Astrocyte (in vitro differentiated cells and primary cell): ENCODE results near the gene LRRN1. TPM values are rescaled to one million over a fixed set of nuclear protein-coding genes. Genes with fewer than 3 reads are reported as not detected.
A peak's percentile ranks its signal among the peaks of the same experiment; 100 is the strongest.

ENCODE experiments used
- DNase-seq: peaks from one replicate; pipeline ENCODE4 v3.0.0-alpha.2; 2010; ENCODE audit warnings: low read depth
- FAIRE-seq: peaks from 2 replicates; lab custom pipeline; 2011; peaks lifted over from hg19 to GRCh38; lab: Jason Lieb, UNC
- H2AFZ ChIP-seq: 2 replicates; pipeline ENCODE4 v1.6.0; 2012; ENCODE audit warnings: low read depth, low read length, inconsistent platforms
- H3K27ac ChIP-seq: 2 replicates; pipeline ENCODE4 v1.5.1; 2011; ENCODE audit warnings: low read depth, low read length, inconsistent platforms
- H3K27me3 ChIP-seq: 2 replicates; pipeline ENCODE4 v1.6.0; 2011; ENCODE audit warnings: low read length, inconsistent platforms; ENCODE audit not compliant: insufficient read depth
- H3K36me3 ChIP-seq: 2 replicates; pipeline ENCODE4 v1.5.1; 2011; ENCODE audit warnings: low read length, inconsistent platforms; ENCODE audit not compliant: insufficient read depth
- H3K4me1 ChIP-seq: 2 replicates; pipeline ENCODE4 v1.5.1; 2011; ENCODE audit warnings: low read length, inconsistent platforms; ENCODE audit not compliant: insufficient read depth
- H3K4me2 ChIP-seq: 2 replicates; pipeline ENCODE4 v1.6.0; 2012; ENCODE audit warnings: low read length, inconsistent platforms
- H3K4me3 ChIP-seq: 2 replicates; pipeline ENCODE4 v1.5.1; 2011; ENCODE audit warnings: low read depth, mild to moderate bottlenecking, low read length, inconsistent platforms; ENCODE audit not compliant: insufficient read depth
- H3K79me2 ChIP-seq: 2 replicates; pipeline ENCODE4 v1.6.0; 2012; ENCODE audit warnings: mild to moderate bottlenecking, low read length, inconsistent platforms; ENCODE audit not compliant: insufficient read depth
- H3K9ac ChIP-seq: 2 replicates; pipeline ENCODE4 v1.6.0; 2012; ENCODE audit warnings: mild to moderate bottlenecking, low read length, inconsistent platforms
- H3K9me3 ChIP-seq: 2 replicates; pipeline ENCODE4 v1.5.1; 2012; ENCODE audit warnings: low read depth, mild to moderate bottlenecking, low read length, inconsistent platforms; ENCODE audit not compliant: insufficient read depth
- H4K20me1 ChIP-seq: 2 replicates; pipeline ENCODE4 v1.6.0; 2012; ENCODE audit warnings: low read length, inconsistent platforms; ENCODE audit not compliant: insufficient read depth
- H3K27ac Mint-ChIP-seq: one replicate; pipeline ENCODE4 v1.8.0; 2021; ENCODE audit warnings: mild to moderate bottlenecking, mixed read lengths; ENCODE audit not compliant: unreplicated experiment
- H3K27me3 Mint-ChIP-seq: one replicate; pipeline ENCODE4 v1.8.0; 2021; ENCODE audit warnings: low read depth, mixed read lengths; ENCODE audit not compliant: unreplicated experiment
- H3K36me3 Mint-ChIP-seq: one replicate; pipeline ENCODE4 v1.8.0; 2021; ENCODE audit warnings: low read depth, mixed read lengths; ENCODE audit not compliant: unreplicated experiment
- H3K4me1 Mint-ChIP-seq: one replicate; pipeline ENCODE4 v1.8.0; 2021; ENCODE audit warnings: low read depth, mixed read lengths; ENCODE audit not compliant: unreplicated experiment
- H3K4me3 Mint-ChIP-seq: one replicate; pipeline ENCODE4 v1.8.0; 2021; ENCODE audit warnings: mild to moderate bottlenecking, moderate library complexity, mixed read lengths; ENCODE audit not compliant: unreplicated experiment
- H3K9me3 Mint-ChIP-seq: one replicate; pipeline ENCODE4 v1.8.0; 2021; ENCODE audit warnings: mild to moderate bottlenecking, mixed read lengths; ENCODE audit not compliant: unreplicated experiment
- EZH2 ChIP-seq: IDR thresholded peaks from 2 replicates; pipeline ENCODE4 v1.6.1; 2012; ENCODE audit warnings: mild to moderate bottlenecking, low read length, inconsistent platforms; ENCODE audit not compliant: insufficient read depth
- total RNA-seq: library from RNA; stranded (reverse); gene quantifications from 2 replicates; pipeline ENCODE4 v1.2.1, GENCODE V29; 2021
- TF ChIP-seq, protein P1 (sequence below): IDR thresholded peaks from 2 replicates; pipeline ENCODE4 v1.5.1; 2011; ENCODE audit warnings: low read depth, mild to moderate bottlenecking, inconsistent platforms, low read length, moderate library complexity; ENCODE audit not compliant: insufficient read depth

Gene LRRN1
- total RNA-seq, 1 donor from 2014 or later: 35.6 TPM

DNA sequence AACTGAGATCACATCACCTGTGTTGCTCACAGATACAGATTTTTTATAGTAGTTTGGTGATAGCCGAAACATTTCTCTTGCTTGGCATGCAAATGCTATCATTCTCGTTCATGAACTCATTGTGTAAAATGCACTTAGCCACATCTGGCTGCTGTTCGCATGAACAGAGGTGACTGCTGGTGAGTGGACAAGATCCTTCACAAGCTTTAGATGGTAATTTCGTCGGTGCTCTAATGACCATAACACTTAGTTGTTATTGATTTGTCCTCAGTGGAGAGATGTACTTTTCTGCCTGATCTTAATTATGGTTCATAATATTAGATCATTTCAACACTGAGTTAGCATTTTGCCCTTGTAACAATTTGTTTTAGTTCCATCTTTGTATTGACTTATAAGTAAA lies 13.8 kb downstream of the LRRN1 start:
- Histone ChIP-seq H3K27me3 (no peaks in the 10 kb centered on the region), H3K27ac (no peak overlapping the region), H3K36me3 (no peaks in the 10 kb centered on the region), H2AFZ (no peak overlapping the region), H3K4me3 (no peak overlapping the region), H3K4me2 (no peak overlapping the region), H3K9me3 (no peaks in the 10 kb centered on the region), H4K20me1 (no peaks in the 10 kb centered on the region), H3K9ac (no peak overlapping the region), H3K79me2 (peaks cover 2% of the 10 kb centered on the region), H3K4me1 (no peaks in the 10 kb centered on the region)
- Mint-ChIP-seq H3K27me3 (no peaks in the 10 kb centered on the region), H3K27ac (no peak overlapping the region), H3K9me3 (no peaks in the 10 kb centered on the region), H3K4me3 (no peak overlapping the region), H3K36me3 (no peaks in the 10 kb centered on the region), H3K4me1 (peaks cover 5% of the 10 kb centered on the region)
- TF ChIP-seq, protein P1, sequence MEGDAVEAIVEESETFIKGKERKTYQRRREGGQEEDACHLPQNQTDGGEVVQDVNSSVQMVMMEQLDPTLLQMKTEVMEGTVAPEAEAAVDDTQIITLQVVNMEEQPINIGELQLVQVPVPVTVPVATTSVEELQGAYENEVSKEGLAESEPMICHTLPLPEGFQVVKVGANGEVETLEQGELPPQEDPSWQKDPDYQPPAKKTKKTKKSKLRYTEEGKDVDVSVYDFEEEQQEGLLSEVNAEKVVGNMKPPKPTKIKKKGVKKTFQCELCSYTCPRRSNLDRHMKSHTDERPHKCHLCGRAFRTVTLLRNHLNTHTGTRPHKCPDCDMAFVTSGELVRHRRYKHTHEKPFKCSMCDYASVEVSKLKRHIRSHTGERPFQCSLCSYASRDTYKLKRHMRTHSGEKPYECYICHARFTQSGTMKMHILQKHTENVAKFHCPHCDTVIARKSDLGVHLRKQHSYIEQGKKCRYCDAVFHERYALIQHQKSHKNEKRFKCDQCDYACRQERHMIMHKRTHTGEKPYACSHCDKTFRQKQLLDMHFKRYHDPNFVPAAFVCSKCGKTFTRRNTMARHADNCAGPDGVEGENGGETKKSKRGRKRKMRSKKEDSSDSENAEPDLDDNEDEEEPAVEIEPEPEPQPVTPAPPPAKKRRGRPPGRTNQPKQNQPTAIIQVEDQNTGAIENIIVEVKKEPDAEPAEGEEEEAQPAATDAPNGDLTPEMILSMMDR: no peak
- TF ChIP-seq EZH2: no peak
- DNase-seq: no peak
- FAIRE-seq: no peak

DNA sequence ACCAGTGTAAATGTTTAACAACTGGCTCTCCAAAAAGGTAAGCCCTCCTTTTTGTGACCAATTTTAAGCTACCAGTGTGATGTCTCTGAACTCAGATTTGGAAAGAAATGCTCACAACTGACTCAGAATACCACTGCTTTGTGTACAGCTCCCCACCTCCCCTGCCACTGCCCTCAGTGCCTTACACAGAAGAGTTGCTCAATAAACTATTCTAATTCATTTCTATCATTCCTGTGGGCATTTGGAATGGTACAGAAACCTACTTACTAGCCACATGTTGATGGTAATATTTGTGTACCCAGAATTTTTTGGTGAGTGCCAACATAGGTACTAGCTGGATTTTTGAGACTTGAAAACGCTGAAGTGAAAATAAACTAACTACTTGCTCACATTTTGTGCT lies 16.0 kb downstream of the LRRN1 start:
- Mint-ChIP-seq H3K36me3 (no peaks in the 10 kb centered on the region), H3K27me3 (no peaks in the 10 kb centered on the region), H3K27ac (peak overlapping the region; percentile 28), H3K4me3 (no peak overlapping the region), H3K4me1 (peaks cover 5% of the 10 kb centered on the region), H3K9me3 (no peaks in the 10 kb centered on the region)
- H3K79me2 ChIP-seq: peaks cover 2% of the 10 kb centered on the region
- H3K27me3 ChIP-seq: no peaks in the 10 kb centered on the region
- no peaks in the 10 kb centered on the region for H4K20me1 ChIP-seq
- H3K36me3 ChIP-seq: no peaks in the 10 kb centered on the region
- DNase-seq: peak; percentile 55
- H2AFZ ChIP-seq: no peak overlapping the region
- H3K27ac ChIP-seq: no peak overlapping the region
- FAIRE-seq: no peak
- TF ChIP-seq, protein P1: no peak
- TF ChIP-seq EZH2: no peak
- no peaks in the 10 kb centered on the region for H3K9me3 ChIP-seq
- H3K4me2 ChIP-seq: no peak overlapping the region
- H3K9ac ChIP-seq: peak overlapping the region; percentile 30
- H3K4me1 ChIP-seq: no peaks in the 10 kb centered on the region
- H3K4me3 ChIP-seq: no peak overlapping the region

GRCh38 chr3:3816034-3816433 lies 16.8 kb downstream of the LRRN1 start:
- H3K27me3 ChIP-seq: no peaks in the 10 kb centered on the region
- H3K27ac ChIP-seq: no peak overlapping the region
- FAIRE-seq: no peak
- no peaks in the 10 kb centered on the region for H3K4me1 ChIP-seq
- no peak overlapping the region for H3K9ac ChIP-seq
- TF ChIP-seq, protein P1: no peak
- TF ChIP-seq EZH2: no peak
- H3K4me1 Mint-ChIP-seq: peaks cover 5% of the 10 kb centered on the region
- no peak for DNase-seq
- no peaks in the 10 kb centered on the region for H3K27me3 Mint-ChIP-seq
- no peaks in the 10 kb centered on the region for H3K9me3 ChIP-seq
- no peak overlapping the region for H3K4me3 ChIP-seq
- H3K27ac Mint-ChIP-seq: no peak overlapping the region
- no peaks in the 10 kb centered on the region for H3K79me2 ChIP-seq
- H4K20me1 ChIP-seq: no peaks in the 10 kb centered on the region
- no peak overlapping the region for H3K4me2 ChIP-seq
- no peaks in the 10 kb centered on the region for H3K36me3 ChIP-seq
- H3K4me3 Mint-ChIP-seq: no peak overlapping the region
- no peaks in the 10 kb centered on the region for H3K9me3 Mint-ChIP-seq
- no peaks in the 10 kb centered on the region for H3K36me3 Mint-ChIP-seq
- H2AFZ ChIP-seq: no peak overlapping the region
